NCI-H2171 treated with DMSO at 0.1 percent for 48 hours (cell line): Measurements from ENCODE around the gene ZNF692.

Source experiments
- DNase-seq: peaks from one replicate; lab custom pipeline; 2025; lab: John Stamatoyannopoulos, UW

The ZNF692 gene

DNA sequence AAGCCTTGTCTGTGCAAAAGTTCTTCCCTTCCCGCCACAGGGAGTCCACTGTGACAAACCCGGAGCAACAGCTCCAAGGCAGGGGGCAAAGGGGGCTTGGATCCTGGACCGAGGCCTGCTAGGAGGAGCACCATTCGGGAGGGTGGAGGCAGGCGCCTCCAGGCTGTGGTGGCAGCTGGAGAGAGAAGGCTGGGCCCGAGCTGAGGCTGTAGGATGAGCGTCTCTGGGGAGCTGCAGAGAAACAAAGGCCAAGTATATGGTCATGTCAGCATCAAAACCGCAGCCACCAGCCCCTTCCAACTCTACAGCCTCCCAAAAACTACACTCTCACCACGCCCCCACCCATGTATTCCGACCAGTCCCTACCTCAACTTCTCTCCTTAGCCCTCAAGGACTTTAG lies 33.7 kb downstream of the ZNF692 start:
- DNase-seq: no peak

DNA sequence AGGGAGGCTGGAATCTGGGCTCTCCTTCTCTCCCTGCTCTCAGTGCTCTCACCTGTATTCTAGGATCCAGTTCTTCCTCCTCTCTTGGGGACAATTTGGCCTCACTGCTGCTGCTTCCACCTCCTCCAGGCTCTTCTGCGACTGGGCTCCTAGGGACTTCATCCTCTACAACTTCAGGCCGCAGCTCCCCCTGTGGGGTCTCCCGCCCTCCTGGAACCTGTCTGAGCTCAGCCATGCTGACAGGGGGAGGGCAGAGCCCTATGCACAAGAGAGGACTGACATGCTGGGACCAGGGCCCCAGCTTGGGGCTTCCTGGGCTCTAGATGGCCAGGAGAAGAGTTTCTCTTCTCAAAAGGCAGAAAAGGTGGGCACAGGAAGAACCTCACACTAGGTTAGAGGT lies 34.2 kb downstream of the ZNF692 start:
- DNase-seq: no peak

DNA sequence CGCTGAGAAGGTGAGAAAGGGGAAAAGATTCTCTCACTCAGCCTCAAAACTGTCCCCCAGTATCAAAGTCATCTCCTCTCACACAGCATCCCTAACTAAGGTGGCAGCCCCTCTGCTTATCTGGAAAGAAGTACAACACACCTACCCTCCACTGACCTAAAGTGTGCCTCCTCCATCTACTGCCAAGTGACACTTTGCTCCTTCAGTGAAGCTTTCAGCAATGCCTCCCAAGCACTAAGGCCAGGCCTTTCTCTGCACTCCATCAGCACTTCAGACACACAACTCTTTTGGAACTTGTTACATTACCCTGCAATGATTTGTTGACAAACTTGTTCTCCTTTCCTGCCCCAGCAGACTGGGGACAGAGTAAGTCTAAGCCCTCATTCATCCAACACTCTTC lies 34.6 kb downstream of the ZNF692 start:
- no peak for DNase-seq

DNA sequence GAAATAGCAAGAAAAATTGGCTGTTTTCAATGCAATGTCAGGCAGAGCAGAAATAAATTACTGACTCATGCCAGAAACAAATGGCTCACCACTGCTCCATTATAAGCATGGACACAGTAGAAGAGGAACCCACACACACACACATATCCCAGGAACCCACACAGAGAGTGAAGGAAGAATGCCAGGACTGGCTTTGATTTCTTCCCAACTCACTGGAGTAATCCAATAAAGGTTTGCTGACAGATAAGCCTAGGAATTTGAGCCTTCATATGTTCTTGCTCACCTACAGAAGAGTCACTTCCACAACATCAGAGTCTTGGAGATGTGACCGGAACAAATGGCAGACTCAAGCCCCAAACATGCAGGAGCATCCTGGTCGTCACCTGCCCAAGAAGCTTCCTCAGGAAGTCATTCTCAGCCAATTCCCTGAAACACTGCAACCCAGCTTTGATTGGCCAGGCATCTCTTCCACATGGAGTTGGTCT lies 35.3 kb downstream of the ZNF692 start:
- no peak for DNase-seq

DNA sequence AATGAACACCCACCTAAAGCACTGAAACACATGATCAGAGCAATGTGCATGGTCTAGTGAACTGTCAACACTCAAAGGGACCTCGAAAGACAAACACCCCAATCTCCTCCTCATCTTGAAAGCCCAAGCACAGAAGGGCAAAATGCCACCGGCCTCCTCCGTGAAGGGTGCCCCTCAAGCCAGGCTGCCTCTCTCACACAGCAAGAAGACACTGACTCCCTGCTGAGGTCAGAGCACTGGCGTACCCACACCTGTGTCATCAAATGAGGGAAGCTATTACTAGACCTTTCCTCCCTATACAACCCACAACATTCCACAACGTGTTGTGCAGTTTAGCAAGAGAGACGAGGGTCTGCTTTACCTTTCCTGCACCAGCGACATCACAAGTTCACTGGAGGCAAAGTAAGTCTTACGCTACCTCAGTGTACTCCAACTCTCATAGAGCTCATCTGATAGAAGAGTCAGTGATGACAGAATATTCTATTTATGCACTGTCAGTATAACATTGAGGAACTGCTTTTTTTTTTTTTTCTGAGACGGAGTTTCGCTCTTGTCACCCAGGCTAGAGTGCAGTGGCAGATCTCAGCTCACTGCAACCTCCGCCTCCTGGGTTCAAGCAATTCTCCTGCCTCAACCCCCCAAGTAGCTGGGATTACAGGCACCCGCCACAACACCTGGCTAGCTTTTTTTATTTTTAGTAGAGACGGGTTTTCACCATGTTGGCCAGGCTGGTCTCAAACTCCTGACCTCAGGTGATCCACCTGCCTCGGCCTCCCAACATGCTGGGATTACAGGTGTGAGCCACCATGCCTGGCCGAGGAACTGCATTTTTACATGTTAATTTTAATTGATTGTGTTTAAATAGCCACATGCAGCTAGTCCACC lies 36.5 kb downstream of the ZNF692 start:
- DNase-seq: no peak

DNA sequence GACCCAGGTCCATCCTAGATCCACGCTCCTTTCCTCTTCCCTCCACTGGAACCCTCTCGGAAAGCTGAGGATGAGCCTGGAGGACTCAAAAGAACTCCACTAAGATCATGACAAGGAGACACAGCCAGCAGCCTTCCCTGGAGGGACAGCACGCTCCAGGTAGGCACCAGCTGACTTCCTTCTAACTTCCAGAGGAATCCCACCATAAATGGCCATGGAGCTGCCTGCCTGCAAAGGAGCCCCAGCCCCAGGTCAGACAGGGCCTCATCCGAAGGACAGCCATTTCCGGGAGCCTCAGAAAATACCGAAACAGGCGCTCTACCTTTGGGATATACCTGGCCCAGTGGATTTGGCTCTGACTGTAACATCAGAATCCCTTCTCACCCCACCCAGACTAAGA lies 37.2 kb downstream of the ZNF692 start:
- DNase-seq: no peak

DNA sequence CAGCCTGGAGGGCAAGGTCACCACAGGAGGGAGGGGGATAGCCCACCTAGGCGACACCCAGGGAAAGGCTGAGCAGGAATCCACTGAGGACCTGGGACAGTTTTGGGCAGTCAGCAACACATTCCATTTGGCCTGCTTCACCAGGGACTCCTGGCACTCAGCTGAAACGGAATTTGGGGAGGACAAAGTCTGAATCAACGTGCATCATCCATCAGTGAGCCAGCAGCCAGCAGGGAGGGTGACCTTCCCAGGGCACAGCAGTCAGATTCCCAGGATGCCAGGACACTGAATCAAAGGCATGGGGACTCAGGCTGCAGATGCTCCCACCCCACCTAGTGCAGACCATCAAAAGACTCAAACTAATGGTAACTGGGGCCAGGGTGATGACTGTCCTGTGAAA lies 37.8 kb downstream of the ZNF692 start:
- no peak for DNase-seq

DNA sequence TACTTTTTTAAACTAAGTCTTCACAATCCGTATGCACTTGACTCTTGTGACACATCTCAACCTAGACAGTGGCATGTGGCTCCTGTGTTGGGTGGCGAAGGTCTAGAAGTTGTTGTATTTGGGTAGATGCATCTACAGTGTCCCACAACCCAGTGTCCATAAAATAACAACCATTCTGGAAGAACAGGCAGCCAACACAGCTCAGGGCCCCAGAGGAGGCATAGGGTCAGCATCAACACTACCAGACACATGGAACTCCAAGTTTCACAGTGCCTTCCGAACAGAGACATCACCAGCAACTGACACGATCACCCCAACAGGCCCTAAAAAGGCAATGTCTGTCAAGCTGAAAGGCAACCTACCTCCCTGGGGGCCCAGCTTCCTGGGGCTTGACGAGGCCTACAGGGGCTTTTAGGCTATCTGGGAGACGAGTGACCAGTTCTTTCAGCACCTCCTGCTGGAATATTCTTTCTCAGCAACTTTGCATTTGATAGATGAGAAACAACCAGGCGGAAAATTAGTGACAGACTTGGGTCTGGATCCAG lies 38.8 kb downstream of the ZNF692 start:
- DNase-seq: no peak

DNA sequence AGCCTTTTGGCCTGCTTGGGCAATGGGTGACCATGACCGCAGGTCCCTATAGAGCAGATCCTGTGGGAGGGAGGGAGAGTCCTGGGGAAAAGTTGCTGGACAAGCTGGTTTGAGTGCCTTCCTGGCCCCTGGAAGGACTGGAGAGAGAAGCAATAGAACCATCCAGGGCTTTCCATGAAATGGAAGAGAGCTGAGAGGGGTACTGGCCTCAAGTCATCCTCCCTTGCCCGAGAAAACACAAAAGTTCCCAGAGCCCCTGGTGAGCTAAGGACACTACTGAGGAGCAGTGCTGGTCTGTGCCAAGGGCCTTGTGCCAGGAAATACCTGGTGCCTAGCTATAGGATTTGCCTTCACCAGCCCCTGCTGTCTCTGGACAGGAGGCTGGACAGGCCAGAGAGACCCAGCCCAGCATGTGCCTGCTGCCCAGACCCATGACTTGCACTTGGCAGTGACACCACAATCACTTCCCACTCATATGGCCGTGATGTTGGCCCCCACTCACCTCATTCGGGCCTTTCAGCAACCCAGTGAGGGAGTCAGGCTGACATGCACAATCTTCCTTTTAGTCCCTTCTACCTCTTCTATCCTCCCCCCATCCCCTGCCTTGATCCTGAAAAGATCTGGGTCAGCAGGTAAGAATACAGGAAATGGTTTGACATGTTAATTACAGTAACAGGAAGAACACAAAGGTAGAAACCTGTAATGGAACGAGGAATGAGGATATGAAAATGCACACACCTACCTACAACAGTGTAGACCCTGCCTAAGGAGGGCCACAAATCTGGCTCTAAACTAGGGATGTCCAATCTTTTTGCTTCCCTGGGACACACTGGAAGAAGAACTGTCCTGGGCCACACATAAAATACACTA lies 40.1 kb downstream of the ZNF692 start:
- no peak for DNase-seq

DNA sequence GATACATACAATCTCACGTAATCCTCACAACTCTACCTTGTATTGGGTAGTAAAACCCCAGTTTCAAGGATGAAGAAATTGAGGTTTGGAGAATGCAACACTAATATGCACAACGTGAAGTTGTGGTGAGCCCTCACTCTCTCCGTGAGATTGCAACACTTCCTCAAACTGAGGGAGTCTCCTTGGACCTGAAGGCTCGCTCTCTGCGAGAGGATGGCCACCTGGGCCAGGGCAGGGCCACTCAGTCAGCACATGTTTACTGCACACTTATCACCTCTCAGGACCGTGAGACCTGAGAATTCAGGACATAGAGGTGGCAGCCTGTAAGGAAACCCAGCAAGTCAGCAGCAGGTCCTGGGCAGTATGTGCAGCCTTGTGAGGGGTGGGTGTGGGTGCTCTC lies 41.8 kb downstream of the ZNF692 start:
- no peak for DNase-seq

DNA sequence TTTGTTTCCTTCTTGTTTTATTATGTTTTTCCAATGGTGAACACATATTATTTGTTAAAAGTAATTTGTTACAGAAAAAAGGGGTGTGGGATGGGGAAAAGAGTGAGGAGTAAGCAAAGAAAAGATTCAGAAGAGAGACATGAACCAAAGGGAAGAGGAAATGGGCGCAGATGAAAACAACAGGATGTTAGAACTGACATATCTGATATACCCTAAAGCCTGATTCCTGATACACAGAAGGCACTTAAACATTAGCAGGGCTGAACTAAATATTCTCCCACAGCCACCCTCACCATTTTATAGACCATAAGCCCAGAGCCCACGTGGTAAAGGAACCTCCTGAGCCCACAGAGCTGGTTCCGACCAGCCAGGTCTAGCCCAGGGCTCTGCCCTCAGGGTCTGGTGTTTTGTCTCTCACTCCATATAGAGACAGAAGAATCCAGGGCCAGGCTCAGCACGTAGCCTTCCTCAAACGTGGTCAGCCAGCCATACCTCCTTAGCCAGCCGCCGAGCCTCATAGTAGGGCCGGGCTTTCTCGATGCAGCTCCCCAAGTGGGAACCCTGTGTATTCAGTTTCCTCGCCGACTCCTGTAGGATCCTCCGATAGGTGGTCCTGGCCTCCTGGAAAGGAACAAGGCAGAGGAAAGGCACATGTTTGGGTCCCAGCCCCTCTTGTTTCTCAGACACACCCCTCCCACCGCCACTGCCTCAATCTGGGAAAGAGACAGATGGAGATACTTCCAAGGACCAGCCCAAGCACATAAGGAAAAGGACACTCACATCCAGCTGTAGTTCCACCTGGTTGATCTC lies 42.6 kb downstream of the ZNF692 start:
- DNase-seq: no peak

DNA sequence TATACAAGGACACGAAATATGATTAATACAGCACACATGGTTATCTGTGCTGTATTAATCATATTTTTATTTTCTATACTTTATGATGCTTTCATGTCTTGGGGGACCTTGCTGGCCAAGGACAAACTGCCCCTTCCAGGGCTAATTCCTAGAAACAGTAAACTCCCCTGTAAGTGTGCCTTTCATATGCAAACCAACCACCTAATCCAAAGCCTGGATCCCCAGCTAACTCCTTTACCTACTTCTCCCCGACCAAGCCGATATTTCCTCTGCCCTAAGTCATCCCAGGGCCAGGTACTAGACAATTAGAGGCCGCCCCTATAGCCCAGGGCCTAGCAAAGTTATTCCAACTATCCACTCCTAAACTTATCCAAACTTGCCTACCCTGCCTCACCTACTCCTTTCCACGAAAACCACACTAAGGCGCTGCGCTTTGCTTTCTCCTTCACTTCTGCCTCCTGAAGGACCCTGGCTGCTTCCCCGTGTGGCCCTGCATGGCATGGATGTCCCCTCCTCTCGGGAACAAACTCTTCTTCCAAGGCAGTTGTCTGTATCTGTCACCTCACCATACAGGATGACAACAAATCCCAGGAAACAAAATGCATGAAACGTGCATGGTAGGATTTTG lies 43.4 kb downstream of the ZNF692 start:
- no peak for DNase-seq

DNA sequence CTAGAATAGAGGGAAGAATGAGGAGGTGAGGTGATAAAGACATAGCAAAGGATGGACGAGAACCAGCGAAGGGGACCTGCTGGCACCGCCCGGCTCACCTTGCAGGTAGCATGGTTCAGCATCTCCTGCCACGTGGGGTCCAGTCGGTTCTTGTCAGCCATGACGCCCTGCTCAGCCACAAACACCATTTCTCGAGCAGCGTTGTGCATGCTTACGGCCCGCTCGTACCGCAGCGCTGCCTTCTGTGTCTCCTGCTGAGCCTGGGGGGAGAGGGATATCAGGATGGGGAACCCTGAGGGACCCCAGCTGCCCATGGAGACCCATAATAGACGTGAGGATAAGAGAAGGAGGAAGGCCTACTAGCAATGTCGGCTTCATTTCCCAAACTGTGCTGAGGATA lies 44.5 kb downstream of the ZNF692 start:
- no peak for DNase-seq

DNA sequence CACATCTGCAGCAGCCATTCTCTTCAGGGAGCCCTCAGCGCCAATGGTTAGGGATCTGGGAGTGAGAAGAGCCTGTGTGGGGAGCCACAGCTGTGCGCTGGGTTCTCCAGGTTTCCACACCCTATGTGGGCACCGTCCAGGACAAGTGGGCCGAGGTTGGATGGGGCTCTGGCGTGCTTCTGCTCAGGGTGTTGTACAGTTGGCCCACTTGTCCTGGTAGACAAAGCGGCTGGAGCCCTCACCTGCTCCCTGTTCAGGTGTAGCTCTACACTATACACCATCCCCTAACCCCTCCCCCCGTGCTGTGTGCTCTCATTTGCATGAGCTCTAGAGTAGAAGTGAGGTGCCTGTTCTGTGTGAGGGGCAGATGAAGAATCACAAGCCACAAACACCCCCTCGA lies 45.3 kb downstream of the ZNF692 start:
- DNase-seq: no peak

DNA sequence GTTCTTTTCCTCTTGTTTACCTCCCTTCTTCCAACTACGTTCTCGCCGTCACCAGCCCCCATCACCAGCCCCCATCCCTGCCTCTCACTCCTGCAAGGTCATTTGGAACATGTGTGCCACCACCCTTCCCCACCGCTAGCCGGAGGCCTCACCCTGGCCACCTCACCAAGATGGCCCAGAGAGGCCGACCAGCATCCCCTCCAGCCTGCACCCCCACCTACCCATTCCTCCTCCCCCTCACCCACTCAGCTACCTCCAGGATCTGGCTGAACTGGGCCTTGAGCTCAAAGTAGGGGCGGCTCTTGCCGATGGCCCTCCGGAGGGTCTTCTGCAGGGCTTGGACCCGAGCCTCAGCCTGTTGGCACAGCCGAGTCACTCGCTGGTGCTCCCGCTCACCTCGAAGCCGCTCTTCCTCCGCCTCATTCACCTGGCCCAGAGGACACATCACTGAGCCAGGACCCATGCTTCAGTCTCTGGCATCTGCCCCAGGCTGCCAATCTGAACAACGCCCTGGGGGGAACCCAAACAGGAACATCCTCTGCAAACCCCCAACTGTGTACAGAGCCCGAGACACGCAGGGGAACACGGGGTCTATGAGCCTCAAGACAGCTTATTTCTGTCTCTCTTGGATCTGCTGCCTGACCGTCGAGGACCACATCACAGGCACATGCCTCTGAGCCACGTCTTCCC lies 46.0 kb downstream of the ZNF692 start:
- DNase-seq: no peak

DNA sequence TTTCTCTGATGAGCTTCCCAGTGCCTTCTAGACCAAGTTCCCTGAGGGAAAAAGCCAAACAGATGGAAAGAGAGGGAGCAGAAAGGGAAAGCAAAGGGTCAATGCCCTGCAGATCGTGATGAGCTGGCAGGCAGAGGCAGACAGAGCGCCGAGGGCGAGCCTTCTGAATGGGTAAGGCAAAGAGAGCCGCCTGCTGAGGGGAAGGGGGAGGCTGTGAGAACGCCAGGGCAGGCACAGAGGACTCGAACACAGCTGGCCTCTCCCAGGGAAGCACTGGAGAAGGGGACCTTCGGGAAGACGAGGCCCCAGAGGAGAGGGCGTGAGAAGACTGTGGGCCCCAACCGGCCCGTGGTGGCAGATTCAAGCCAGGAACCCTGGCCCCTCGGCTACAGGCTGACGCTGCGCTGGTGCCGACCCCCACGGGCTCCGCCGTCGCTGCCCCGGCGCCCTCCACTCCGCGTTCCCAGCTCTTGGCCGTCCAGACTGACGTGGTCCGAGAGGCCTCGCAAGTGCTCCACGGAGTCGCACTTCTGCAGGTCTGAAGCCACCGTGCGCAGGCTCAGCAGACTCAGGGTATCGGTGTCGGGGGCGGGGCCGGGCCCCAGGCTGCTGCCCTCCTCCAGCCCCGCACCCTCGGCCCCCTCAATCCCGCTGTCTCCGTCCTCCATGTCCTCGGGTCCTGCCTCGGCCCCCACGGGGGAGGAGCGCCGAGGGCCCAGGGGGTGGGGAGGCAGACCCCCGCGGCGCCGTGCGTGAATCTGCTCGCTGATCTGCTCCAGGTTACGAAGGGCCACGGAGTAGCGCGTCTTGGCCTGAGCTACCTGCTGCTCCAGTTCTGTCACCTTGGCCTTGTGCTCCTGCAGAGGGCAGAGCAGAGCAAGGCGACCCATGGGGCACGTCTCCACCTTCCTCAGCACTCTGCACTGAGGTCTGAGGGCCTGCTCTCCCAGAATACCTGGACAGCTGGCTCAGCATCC lies 47.1 kb downstream of the ZNF692 start:
- DNase-seq: no peak

DNA sequence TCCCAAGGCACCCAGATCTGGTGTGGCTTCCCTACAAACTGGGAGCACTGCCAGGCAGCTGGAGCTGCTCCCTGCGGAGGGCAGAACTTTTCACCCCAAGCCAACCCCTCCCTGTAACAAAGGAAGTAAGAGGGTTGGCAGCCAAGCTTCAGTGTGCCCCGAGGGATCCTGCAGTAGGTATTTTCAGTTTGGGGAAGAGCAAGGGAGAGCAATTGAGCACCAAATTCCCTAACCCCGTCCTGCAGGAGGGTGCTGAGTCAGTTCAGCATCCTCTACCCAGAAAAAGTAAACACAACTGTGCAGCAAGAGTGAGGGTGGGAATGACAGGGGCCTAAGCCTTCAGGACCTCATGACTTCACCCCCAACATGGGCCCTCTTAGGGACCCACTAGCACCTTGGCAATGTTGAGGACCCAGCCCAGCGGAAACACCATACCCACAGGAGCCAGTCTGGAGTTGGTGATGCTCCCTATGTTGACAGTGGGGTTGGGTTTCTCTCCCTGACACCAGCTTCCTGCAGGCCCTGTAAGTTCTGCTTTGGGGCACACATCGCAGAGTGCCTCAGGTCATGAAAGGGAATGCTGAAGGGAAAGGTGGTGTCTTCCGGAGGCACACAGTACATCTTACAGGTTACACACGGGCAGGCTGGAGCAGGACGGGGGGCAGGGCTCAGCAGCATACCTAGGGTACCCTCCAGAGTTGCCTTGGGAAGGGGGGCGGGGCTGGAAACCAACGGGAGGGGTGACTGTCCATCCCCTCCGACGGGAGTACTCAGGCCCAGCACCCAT lies 48.0 kb downstream of the ZNF692 start:
- no peak for DNase-seq

DNA sequence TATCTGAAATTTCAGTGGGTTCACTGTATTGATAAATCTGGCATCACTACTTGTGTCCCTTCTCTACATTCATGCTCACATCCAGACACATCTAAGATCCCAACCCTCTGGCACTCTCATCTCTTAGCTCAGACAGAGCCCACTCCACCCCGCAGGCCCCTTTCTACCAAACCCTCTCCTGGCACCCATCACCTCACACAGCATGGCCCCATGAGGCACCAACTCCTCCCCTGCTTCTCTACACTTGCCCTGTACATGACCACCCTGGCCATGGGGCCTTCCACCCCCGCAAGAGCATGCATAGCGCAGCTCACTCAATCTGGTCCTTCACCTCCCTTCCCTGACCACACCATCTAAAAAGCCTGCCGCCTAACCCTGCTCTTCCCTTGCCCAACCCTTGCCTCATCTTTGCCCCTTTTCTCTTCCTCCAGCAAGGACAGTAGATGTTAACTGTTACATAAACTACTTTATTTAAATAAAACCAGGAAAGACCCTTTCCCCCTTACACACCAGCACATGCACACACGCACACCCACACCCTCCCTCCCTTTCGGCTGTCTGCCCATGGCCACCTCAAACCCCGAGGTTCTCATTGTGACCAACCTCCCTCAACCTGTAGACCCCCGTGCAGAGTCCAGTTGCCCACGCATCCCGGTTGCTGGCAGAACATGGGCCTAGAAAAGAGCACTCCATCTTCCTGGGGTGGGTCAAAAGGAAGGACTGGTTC lies 48.7 kb downstream of the ZNF692 start:
- DNase-seq: no peak
